Measurements from ENCODE around the gene KIF23. TPM values are rescaled to one million over a fixed set of nuclear protein-coding genes. Genes with fewer than 3 reads are reported as not detected.

The KIF23 gene
- total and polyA plus RNA-seq, 2 experiments from 2014 or later = 52.9 to 103 TPM

DNA sequence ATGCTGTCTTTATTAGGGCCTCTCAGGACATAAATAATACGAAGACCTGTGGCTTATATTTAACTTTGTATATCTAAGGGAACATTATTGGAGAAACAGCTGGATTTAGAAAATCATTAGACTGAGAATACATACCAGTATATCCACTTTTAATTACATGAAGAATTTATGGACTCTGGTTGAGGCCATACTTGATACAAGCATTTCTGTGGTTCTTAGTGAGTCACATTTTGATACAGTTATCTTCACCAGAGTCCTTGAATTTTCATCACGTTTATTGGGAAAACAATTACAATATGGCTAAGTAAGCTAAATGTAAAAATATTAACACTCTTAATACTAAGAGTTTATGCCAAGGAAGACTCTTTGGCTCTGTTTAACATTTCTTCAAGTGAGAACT, 9.9 kb downstream of the KIF23 start (continued):
- TF ChIP-seq EZH2phosphoT487 (IDR thresholded peaks at IDR 0.05; ENCODE audit: unreplicated experiment) (no peak), ZNF462 (CRISPR knock-in tag; IDR thresholded peaks at IDR 0.05) (no peak)
- TF ChIP-seq, protein P1, sequence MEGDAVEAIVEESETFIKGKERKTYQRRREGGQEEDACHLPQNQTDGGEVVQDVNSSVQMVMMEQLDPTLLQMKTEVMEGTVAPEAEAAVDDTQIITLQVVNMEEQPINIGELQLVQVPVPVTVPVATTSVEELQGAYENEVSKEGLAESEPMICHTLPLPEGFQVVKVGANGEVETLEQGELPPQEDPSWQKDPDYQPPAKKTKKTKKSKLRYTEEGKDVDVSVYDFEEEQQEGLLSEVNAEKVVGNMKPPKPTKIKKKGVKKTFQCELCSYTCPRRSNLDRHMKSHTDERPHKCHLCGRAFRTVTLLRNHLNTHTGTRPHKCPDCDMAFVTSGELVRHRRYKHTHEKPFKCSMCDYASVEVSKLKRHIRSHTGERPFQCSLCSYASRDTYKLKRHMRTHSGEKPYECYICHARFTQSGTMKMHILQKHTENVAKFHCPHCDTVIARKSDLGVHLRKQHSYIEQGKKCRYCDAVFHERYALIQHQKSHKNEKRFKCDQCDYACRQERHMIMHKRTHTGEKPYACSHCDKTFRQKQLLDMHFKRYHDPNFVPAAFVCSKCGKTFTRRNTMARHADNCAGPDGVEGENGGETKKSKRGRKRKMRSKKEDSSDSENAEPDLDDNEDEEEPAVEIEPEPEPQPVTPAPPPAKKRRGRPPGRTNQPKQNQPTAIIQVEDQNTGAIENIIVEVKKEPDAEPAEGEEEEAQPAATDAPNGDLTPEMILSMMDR (conservative IDR thresholded peaks at IDR 0.05; ENCODE audit: low read depth in 2 of 2) = no peak

GRCh38 chr15:69424748-69425413, 10.7 kb downstream of the KIF23 start:
- H3K27me3 ChIP-seq (ENCODE audit: insufficient read depth) = no peaks in the 10 kb centered on the region
- H3K4me2 ChIP-seq = no peak overlapping the region
- DNase-seq (ENCODE audit: low spot score) (no peak), ATAC-seq (no peak)
- peaks cover 43% of the 10 kb centered on the region for H4K20me1 ChIP-seq (replicated peaks; ENCODE audit: insufficient read depth)
- H3K4me3 Mint-ChIP-seq = no peak overlapping the region
- no peaks in the 10 kb centered on the region for H3K4me1 Mint-ChIP-seq
- H3K27ac Mint-ChIP-seq = no peak overlapping the region
- H3K9me3 Mint-ChIP-seq = no peaks in the 10 kb centered on the region
- no peak overlapping the region for H2AFZ ChIP-seq
- H3K79me2 ChIP-seq (replicated peaks; ENCODE audit: insufficient read depth) = peaks cover 22% of the 10 kb centered on the region
- H3K4me3 ChIP-seq = no peak overlapping the region
- peaks cover 89% of the 10 kb centered on the region for H3K36me3 ChIP-seq (ENCODE audit: insufficient read depth)
- no peak overlapping the region for H3K27ac ChIP-seq (ENCODE audit: low read depth)
- peaks cover 85% of the 10 kb centered on the region for H3K36me3 Mint-ChIP-seq (ENCODE audit: low read depth)
- H3K4me1 ChIP-seq (ENCODE audit: insufficient read depth) = no peaks in the 10 kb centered on the region
- H3K27me3 Mint-ChIP-seq (ENCODE audit: insufficient read depth, low read depth, poor library complexity) = no peaks in the 10 kb centered on the region
- no peaks in the 10 kb centered on the region; the same call in 1 of the 2 replicates for H3F3A ChIP-seq (replicated peaks; ENCODE audit: low read depth)
- H3K9me2 ChIP-seq (ENCODE audit: insufficient read depth) = no peaks in the 10 kb centered on the region
- no peak for TF ChIP-seq JUNB (IDR thresholded peaks at IDR 0.05; ENCODE audit: unreplicated experiment)
- no peak for TF ChIP-seq CREB1 (CRISPR knock-in tag; IDR thresholded peaks at IDR 0.05; ENCODE audit: low read depth)
- no peak for TF ChIP-seq EZH2phosphoT487 (IDR thresholded peaks at IDR 0.05; ENCODE audit: unreplicated experiment)
- TF ChIP-seq ZNF462 (CRISPR knock-in tag; IDR thresholded peaks at IDR 0.05) = no peak
- no peak for TF ChIP-seq ZNF114 (CRISPR knock-in tag; IDR thresholded peaks at IDR 0.05)
- no peak for TF ChIP-seq ZNF331 (CRISPR knock-in tag; IDR thresholded peaks at IDR 0.05; ENCODE audit: low read depth)

Data from GM23338 (cell line).